Choroid plexus epithelial cell (primary cell): ENCODE data around the gene SYCE3.

Source experiments
- DNase-seq: peaks from one replicate; pipeline ENCODE4 v3.0.0-alpha.2; 2010; ENCODE audit warnings: low read depth
- H3K4me3 ChIP-seq: 2 replicates; pipeline ENCODE4 v1.5.1; 2011; ENCODE audit warnings: low read depth, mild to moderate bottlenecking, control low read depth, low read length, moderate library complexity
- CTCF ChIP-seq: conservative IDR thresholded peaks from 2 replicates; pipeline ENCODE4 v1.5.1; 2011; ENCODE audit warnings: low read depth, mild to moderate bottlenecking, control low read depth, inconsistent platforms, low read length, moderate library complexity

The SYCE3 gene

GRCh38 chr22:50574383-50574755 lies 11.7 kb upstream of the SYCE3 start:
- no peak for TF ChIP-seq CTCF
- no peak for DNase-seq
- no peak overlapping the region for H3K4me3 ChIP-seq

GRCh38 chr22:50573491-50574382 lies 11.0 kb upstream of the SYCE3 start:
- H3K4me3 ChIP-seq: no peak overlapping the region
- TF ChIP-seq CTCF: no peak
- no peak for DNase-seq

GRCh38 chr22:50572965-50573364 lies 10.2 kb upstream of the SYCE3 start:
- TF ChIP-seq CTCF: no peak
- no peak for DNase-seq
- no peak overlapping the region for H3K4me3 ChIP-seq

- no peak for TF ChIP-seq CTCF
- H3K4me3 ChIP-seq: no peak overlapping the region
- DNase-seq: no peak
These were observed 8.8 kb upstream of the SYCE3 start for GRCh38 chr22:50571264-50572175.

GRCh38 chr22:50570861-50571260 lies 8.1 kb upstream of the SYCE3 start:
- TF ChIP-seq CTCF: no peak
- no peak overlapping the region for H3K4me3 ChIP-seq
- DNase-seq: no peak

GRCh38 chr22:50569896-50570535 lies 7.3 kb upstream of the SYCE3 start:
- TF ChIP-seq CTCF: no peak
- H3K4me3 ChIP-seq: no peak overlapping the region
- no peak for DNase-seq
